ENCODE results near the gene ERAL1.
"Not testable (repeated sequence)": the region's sequence is repeated elsewhere in the genome, so short reads cannot be mapped to it uniquely, and the experiment has no call there.

The ERAL1 gene

DNA sequence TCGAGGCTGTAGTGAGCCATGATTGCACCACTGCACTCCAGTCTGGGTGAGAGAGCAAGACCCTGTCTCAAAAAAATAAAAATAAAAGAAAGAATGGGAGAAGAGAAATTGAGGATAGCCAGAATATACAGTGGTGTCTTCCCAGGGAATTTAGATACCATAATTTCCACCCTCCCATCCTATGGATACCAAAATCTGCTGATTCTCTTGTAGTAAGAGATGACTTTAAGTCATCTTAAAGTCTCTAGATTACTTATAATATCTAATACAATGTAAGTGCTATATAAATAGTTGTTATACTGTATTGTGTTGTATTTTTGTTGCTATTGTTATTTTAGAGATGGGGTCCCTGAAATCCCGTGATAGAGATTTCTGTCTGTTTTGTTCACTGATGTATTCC, 1.5 kb upstream of the ERAL1 start:
- no peak for DNase-seq (ENCODE audit: low read depth)

DNA sequence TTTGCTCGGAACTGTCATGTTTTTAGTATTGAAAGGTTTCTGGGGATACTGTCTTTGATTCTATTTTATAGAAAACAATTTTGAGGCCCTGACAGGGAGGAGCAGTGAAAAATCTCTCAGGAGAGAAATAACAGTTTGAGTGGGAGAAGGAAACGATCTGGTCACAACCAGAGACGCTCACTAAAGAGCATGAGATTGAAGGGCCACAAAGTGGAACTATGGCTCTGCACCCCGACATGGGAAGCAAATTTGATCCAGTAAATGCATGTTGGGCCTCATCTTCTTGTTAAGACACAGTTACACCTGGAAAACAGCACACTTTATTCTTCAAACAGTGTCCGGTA, 492 bp downstream of the ERAL1 start:
- no peak for DNase-seq (ENCODE audit: low read depth)

DNA sequence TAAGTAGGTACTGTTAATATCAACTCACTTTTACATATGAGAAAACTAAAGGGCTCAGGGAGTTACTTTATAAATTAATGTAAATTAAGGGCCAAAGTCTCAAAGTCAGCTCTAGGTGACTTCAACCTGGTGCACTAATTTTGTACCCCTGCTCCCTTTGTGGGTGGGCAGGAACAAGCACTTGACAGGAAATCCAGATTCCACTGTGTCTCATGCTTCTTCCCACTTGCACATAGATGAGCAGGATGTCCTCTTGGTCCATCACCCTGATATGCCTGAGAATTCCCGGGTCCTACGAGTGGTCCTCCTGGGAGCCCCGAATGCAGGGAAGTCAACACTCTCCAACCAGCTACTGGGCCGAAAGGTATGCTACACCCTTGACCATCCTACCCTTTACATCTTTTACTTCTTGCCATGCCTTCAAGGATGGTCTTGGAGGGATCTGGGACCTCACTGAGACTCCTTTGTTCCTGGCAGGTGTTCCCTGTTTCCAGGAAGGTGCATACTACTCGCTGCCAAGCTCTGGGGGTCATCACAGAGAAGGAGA, 1.3 kb downstream of the ERAL1 start:
- no peak for DNase-seq (ENCODE audit: low read depth)

DNA sequence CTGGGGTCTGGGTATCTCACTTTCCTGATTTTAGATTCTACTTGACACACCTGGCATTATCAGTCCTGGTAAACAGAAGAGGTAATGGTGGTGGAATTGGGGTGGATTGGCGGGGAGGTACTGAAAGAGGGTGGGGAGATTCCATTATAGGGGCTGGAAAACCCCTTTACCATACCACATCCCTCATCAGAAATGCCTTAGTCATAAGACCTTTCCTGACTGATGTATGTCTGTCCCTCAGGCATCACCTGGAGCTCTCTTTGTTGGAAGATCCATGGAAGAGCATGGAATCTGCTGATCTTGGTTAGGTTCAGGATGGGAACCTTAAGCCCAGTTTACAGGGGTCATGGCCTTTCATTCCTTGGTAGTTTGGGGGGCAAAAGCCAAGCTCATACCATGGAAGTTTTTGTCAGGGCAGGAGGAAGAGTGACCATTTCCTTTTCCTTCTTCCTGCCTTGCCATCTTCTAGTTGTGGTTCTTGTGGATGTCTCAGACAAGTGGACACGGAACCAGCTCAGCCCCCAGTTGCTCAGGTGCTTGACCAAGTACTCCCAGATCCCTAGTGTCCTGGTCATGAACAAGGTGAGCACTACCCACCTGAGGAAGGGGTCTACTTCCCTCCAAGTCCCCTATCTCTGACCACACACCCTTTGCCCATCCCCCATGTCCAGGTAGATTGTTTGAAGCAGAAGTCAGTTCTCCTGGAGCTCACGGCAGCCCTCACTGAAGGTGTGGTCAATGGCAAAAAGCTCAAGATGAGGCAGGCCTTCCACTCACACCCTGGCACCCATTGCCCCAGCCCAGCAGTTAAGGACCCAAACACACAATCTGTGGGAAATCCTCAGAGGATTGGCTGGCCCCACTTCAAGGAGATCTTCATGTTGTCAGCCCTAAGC, 3.3 kb downstream of the ERAL1 start:
- no peak for DNase-seq (ENCODE audit: low read depth)

DNA sequence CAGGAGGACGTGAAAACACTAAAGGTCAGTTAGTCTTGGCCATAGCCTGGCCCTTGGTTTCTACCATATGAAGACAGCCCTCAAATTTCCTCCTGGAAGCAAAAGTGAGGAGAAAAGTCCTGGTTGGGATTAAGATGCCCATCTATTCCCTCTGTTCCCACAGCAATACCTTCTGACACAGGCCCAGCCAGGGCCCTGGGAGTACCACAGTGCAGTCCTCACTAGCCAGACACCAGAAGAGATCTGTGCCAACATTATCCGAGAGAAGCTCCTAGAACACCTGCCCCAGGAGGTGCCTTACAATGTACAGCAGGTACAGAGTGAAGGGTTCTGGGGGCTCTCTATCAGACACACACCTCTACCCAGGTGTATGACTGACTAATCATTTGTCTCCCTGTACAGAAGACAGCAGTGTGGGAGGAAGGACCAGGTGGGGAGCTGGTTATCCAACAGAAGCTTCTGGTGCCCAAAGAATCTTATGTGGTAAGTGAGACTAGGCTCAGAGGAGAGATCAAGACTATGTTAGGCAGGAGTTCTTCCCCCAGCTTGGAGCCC, 4.1 kb downstream of the ERAL1 start:
- no peak for DNase-seq (ENCODE audit: low read depth)

DNA sequence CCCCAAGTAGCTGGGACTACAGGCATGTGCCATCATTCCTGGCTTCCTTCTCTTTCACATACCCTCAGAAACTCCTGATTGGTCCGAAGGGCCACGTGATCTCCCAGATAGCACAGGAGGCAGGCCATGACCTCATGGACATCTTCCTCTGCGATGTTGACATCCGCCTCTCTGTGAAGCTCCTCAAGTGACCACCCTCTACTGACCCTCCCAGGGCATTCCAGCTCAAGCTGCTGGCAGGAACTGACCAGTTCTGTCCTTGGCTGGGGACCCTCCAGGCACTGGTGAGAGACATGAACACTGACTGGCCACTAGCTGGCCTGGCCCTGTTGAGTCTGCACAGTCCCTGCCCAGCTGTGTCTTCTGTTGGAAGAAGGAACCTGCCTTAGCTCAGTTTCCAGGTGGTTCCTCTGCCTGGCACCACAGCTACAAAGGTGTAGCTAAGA, 5.6 kb downstream of the ERAL1 start:
- no peak for DNase-seq (ENCODE audit: low read depth)

DNA sequence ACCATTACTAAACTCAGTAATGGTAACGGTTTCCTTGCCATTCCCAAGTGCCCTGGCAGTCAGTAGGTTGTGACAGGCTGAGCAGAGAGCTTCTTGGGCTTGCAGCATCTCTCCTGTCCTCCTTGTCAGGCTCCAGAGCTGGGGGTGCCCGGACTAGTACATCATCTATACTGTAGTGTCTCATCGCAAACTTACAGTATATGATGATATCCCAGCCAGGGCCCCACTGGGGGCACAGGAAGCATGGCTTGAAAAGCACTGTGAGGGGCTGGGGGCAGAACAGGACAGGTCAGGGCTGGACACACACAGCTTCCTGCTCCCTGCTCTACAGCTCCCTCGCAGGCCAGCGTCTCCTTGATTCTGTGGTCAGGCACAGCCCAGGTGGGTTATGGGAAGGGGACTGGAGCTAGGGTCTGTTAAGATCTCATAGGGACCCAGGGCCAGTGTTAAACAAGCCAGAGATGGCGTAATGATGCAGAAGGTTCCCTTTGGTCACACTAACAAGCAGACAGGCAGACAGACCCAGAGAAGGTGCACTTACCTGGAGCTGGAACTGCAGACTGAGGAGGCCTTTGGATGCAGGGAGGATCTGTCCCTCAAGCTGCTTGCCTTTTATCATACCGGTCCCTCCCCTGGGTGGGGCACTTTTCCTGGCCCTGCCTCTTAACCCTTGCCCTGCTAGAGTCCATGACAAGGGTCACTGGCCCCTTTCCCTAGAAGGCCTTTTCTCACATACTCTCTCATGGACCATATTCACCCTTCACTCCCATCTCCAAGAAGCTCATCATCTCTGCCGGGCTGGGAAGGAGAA, 6.8 kb downstream of the ERAL1 start:
- no peak for DNase-seq (ENCODE audit: low read depth)

DNA sequence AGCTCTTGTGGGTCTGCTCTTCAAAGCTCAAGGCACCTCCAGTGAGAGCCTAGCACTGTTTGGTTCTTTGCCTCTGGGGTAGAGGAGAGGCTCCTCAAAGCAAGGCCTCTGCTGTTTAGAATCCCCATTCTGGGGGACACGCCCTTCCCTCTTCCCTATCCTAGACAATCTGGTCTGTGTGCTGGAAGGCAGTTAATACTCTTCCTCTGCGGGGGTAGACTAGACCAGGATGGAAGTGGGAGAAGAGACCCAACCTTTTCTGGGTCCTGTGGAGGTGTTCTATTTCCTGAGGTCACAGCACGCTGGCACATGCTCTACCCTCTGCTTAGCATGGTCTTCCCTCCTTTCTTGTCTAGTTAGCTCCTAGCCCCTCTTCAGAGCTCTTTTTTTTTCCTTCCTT, 7.7 kb downstream of the ERAL1 start:
- DNase-seq (ENCODE audit: low read depth) = no peak

DNA sequence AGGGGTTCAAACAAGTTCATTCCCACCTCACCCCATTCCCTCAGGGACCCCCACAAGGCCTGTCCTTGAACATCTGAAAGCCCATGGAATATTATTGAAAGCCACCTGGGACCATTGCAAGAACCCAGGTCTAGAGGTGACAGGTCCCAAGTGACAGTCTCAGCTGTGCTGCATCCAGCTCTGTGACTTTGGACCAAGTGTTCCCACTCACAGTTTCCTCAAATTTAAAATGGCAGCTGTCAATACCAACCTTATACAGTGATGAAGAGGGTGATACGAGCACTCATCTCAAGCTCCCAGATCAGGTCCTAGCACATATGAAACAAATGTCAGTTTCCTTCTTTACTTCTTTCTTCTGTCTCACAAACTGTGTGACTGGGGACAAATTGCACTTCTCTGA, 9.1 kb downstream of the ERAL1 start:
- no peak for DNase-seq (ENCODE audit: low read depth)

DNA sequence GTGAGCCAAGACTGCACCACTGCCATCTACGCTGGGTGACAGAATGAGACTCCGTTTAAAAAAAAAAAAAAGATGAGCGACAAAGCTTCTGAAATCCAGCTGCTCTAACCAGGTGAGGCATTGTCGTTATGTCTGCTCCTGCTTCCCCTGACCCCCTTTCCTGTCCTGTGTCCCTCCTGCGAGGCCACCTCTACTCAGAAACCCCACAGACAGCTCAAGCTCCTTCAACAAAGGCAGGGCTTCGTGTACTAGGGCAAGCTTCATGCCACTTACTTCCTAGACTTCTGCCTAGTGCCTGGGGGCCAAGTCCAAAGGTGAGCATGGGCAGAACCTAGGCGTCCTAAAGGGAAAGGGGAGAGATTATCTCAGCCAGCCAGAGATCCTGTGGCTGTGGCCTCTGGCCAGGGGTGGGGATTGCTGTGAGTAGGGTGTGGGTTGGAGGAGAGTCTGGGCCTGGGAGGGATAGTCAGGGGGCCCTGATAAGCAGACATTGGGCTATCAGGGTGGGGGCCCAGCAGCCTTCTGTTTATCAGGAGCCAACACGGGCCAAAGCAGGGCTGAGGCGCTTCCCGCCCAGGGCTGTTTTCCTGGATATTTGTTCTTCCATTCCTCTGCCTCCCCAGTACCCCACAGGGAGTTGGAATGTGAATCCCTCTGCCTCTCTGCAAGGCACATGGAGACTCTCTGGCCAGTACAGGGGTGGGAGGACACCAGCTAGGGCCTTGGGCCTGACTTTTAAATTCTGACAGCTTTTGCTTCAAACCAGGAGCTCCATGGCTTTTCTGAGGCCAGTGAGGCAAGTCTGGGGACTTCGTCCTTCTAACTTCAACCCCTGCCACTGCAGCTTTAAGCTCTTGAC, 10.4 kb downstream of the ERAL1 start:
- DNase-seq (ENCODE audit: low read depth) = no peak

DNA sequence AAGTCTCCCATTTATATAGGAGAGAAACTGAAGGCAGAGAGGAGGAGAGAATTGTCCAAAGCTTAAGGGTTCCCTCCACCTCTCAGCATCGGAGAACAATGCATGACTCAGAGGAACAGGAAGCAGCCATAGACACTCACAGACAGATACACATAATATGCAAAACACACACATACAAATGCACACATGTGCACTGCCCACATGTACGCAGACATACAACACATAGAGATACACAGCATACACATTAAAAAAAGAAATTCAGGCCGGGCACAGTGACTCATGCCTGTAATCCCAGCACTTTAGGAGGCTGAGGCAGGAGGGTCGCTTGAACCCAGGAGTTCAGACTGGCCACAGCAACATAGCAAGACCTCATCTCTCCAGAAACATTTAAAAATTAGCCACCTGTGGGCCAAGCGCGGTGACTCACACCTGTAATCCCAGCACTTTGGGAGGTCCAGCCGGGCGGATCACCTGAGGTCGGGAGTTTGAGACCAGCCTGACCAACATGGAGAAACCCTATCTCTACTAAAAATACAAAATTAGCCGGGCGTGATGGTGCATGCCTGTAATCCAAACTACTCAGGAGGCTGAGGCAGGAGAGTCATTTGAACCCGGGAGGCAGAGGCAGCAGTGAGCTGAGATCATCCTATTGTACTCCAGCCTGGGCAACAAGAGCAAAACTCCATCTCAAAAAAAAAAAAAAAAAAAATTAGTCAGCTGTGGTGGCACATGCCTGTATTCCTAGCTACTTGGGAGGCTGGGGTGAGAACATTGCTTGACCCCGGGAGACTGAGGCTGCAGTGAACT, 11.3 kb downstream of the ERAL1 start:
- DNase-seq (ENCODE audit: low read depth) = no peak

DNA sequence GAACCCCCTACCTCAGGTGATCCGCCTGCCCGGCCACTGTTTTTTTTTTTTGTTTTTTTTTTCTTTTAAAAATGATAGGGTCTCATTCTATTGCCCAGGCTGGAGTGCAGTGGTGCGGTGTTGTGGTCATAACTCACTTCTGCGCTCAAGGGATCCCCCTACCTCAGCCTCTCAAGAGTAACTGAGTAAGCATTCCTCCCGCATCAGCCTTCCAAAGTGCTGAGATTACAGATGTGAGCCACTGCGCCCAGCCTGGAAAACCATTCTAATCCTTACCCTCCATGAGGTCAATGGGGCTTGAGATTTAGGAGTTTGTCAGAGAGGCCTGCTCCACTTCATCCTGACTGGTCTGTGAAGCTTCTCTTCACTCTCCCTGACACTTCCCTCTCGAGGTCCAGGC, 12.5 kb downstream of the ERAL1 start:
- no peak for DNase-seq (ENCODE audit: low read depth)

DNA sequence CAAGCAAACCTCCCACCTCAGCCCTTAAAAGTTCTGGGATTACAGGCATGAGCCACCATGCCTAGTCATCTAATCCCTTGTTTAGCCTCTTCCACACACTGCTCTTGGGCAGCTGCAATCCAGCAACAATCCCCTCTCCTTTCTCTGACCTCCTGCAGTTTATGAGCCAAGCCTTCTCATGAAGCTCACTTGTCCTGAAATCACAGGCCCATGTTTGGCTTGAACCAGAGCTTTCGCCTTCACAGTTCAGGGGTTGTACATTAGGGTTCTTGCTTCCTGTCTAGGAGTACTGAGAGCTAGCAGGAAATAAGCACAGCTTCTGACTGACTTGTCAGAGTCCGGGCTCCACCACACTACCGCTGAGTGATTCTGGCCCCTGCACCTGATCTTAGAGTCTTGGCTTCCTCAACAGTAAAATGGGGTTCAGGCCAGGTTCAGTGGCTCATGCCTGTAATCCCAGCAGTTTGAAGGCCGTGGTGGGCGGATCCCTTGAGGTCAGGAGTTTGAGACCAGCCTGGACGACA, 16.3 kb downstream of the ERAL1 start:
- peak; percentile 11 for DNase-seq (ENCODE audit: low read depth)

DNA sequence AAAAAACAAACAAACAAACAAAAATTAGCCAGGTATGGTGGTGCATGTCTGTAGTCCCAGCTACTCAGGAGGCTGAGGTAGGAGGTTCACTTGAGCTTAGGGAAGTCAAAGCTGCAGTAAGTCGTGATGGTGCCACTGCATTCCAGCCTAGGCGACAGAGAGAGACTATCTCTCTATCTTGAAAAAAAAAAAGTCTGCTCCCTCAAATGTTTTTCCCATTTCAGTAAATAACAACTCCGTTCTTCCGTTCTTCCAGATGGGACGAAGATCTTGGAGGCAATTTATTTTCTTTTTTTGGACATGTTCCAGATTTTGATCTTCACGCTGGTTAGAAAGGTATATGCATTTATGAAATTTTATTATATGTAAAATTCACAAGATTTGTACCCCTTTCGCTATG, 19.0 kb downstream of the ERAL1 start:
- DNase-seq (ENCODE audit: low read depth) = no peak

DNA sequence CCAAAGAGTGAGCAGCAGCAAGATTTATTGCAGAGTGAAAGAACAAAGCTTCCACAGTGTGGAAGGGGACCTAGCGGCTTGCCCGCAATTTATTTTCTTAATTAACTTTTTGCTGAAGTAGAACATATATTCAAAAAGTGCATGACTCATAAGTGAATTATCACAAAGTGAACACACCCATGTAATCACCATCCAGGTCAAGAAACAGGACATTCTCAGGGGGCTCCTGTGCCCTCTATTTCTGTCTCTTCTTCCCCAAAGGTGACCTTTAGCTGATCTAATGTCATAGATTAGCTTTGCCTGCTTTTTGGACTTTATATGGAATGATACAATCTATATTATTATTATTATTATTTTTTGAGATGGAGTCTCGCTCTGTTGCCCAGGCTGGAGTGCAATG, 19.9 kb downstream of the ERAL1 start:
- DNase-seq (ENCODE audit: low read depth) = no peak

DNA sequence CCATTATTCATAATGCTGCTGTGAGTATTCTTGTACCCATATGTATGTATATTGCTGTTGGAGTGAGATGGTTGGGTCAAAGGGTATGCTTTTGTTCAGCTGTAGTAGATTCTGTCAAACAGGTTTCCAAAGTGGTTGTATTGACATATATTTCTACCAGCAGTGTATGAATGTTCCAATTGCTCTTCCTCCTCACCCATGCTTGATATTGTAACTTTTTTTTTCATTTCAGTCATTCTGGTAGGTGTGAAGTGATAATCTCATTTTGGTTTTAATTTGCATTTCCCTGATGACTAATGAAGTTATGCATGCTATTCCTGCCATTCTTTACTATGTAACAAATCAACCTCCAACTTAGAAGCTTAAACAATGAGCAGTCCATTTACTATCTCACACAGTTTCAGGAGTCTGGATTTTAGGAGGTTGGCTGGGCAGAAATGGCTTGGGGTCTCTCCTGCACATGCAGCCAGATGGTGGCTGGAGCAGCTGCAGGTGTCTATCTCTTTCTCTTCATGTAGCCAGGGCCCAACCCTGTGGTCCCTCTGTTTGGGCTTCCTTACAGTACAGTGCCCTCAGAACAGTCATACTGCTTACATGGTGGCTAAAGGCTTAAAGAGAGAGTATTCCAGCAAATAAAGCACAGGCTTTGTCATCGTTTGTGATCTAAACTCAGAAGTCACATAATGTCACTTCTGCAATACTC, 21.2 kb downstream of the ERAL1 start:
- no peak for DNase-seq (ENCODE audit: low read depth)

DNA sequence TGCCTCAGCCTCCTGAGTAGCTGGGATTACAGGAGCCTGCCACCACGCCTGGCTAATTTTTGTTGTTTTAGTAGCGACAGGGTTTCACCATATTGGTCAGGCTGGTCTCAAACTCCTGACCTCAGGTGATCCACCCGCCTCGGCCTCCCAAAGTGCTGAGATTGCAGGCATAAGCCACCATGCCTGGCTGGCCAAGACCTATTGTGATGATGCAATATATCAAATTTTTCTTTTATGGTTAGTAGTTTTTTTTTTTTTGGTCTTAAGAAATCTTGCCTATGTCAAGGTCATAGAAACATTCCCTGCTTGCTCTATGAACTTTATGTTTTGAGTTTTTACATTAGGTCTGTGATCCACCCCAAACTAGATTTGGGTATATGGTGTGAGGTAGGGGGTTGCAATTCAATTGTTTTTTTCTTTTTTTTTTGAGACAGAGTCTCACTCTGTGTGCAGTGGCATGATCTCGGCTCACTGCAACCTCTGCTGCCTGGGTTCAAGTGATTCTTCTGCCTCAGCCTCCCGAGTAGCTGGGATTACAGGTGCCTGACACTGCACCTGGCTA, 22.4 kb downstream of the ERAL1 start:
- DNase-seq (ENCODE audit: low read depth) = not testable (repeated sequence)

DNA sequence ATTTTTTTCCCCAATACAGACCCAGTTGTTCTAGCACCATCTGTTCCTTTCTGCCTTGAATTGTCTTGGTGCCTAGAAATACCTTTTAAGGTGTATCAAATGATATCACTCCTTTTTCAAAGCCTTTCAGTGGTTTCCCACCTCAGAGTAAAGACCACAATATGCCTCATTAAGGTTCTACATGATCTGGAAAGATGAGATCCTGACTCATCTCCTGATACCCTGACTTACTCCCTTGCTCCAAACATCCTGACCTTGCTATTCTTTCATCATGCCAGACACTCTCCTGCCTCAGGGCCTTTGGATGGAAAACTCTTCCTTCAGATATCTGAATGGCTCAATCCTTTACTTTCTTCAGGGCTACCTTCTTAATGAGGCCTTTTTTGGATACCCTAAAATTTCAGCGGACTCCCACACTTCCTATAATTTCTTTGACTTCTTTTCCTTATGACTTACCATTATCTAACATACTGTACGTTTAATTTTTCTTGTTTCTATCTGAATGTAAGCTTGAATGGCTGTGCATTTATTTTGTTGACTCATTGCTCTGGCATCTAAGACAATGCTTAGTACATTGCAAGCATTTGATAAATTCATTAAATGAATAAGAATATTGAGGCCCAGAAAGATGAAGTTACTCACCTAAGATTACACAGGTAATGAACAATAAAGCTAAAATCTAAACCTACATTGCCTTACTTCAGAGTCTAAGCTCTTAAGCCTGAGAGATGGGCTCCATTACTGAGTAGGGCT, 23.5 kb downstream of the ERAL1 start:
- DNase-seq (ENCODE audit: low read depth) = no peak

DNA sequence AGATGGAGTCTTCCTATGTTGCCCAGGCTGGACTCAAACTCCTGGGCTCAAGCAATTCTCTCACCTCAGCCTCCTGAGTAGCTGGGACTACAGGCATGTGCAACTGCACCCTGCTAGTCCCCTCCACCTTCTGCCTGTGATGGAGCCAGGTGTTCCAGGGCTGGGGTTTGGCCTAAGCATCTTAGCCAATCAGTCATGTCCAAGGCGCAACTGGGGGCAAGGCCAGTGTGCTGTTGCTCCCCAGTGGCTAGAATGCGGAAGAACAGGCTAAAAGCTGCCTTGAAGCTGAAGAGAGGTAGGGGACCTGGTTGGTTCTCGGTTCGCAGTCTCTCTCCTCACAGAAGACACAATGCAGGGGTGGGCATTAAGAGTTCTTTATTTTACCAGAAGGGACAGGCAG, 24.2 kb downstream of the ERAL1 start:
- no peak for DNase-seq (ENCODE audit: low read depth)

Measured in stimulated activated CD8-positive, alpha-beta memory T cell treated with anti-CD3 and anti-CD28 coated beads, Interleukin-4, amount 100 ng/mL, for 24 hours (primary cell).